NB4 (cell line): ENCODE data around the gene CRELD2.

ENCODE experiments used
- CTCF ChIP-seq: IDR thresholded peaks from one replicate; pipeline ENCODE4 v1.5.1; 2012; ENCODE audit warnings: low read depth, low read length
- MYC ChIP-seq: IDR thresholded peaks from 2 replicates; pipeline ENCODE4 v1.6.1; 2011; ENCODE audit warnings: low read depth, low read length
- POLR2A ChIP-seq: IDR thresholded peaks from 2 replicates; pipeline ENCODE4 v1.6.1; 2011; ENCODE audit warnings: mild to moderate bottlenecking; ENCODE audit not compliant: insufficient read length; ENCODE audit errors: extremely low read depth
- TF ChIP-seq, protein P1 (sequence below): IDR thresholded peaks from 2 replicates; pipeline ENCODE4 v1.6.1; 2011; ENCODE audit warnings: low read depth, low read length

DNA sequence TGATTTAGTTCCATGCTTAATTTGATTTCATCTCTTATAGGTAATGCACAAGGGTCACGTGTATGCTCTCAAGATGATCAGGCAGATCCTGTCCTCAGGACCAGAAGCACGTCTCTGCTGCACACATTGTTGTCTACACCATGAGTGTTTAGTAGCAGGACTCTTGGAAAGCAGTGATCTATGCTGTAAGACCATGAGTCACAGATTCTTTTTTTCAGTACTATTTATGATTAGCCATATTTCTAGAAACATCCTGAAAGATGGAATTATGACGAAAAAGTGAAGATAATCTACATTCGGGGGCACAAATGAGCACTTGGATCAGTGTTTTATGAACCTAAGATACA, 35.2 kb upstream of the CRELD2 start:
- TF ChIP-seq POLR2A (no peak), CTCF (no peak), MYC (no peak)
- TF ChIP-seq, protein P1, sequence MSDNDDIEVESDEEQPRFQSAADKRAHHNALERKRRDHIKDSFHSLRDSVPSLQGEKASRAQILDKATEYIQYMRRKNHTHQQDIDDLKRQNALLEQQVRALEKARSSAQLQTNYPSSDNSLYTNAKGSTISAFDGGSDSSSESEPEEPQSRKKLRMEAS: no peak
